ENCODE measurements around the gene PRKCE. TPM values are rescaled to one million over a fixed set of nuclear protein-coding genes. Genes with fewer than 3 reads are reported as not detected.
"Not testable (repeated sequence)": the region's sequence is repeated elsewhere in the genome, so short reads cannot be mapped to it uniquely, and the experiment has no call there.

PRKCE gene
- total and polyA plus RNA-seq, 3 donors from 2014 or later = 27.4 to 35.8 (median 33.1) TPM

DNA sequence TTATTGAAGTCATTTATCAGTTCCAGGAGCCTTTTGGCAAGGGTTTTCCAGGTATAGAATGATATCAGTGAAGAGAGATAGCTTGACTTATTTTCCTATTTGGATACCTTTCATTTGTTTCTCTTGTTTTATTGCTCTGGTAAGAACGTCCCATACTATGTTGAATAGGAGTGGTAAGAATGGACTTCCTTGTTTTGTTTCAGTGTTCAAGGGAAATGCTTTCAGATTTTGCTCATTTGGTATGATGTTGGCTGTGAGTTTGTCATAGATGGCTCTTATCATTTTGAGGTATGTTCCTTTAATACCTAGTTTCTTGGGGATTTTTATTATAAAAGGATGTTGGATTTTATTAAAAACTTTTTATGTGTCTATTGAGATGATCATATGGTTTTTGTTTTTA is 558.6 kb downstream of the PRKCE start:
- Histone ChIP-seq H3K36me3 (ENCODE audit: low read depth, missing control alignments) (no peaks in the 10 kb centered on the region), H3K4me1 (no peaks in the 10 kb centered on the region), H3K9me3 (no peaks in the 10 kb centered on the region), H3K4me3 (no peak overlapping the region), H3K27me3 (no peaks in the 10 kb centered on the region), H3K27ac (no peak overlapping the region)
- intact Hi-C loops (cut with DNase I; ENCODE audit: low total_unique reads) = no loop called here
- TF ChIP-seq, protein P1, sequence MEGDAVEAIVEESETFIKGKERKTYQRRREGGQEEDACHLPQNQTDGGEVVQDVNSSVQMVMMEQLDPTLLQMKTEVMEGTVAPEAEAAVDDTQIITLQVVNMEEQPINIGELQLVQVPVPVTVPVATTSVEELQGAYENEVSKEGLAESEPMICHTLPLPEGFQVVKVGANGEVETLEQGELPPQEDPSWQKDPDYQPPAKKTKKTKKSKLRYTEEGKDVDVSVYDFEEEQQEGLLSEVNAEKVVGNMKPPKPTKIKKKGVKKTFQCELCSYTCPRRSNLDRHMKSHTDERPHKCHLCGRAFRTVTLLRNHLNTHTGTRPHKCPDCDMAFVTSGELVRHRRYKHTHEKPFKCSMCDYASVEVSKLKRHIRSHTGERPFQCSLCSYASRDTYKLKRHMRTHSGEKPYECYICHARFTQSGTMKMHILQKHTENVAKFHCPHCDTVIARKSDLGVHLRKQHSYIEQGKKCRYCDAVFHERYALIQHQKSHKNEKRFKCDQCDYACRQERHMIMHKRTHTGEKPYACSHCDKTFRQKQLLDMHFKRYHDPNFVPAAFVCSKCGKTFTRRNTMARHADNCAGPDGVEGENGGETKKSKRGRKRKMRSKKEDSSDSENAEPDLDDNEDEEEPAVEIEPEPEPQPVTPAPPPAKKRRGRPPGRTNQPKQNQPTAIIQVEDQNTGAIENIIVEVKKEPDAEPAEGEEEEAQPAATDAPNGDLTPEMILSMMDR (IDR thresholded peaks at IDR 0.05) = no peak
- no peak for TF ChIP-seq POLR2A (IDR thresholded peaks at IDR 0.05)
- DNase-seq = no peak
- 69 to 70% methylated on average over 1 of the region's 1 CpG for WGBS, 2 donors

DNA sequence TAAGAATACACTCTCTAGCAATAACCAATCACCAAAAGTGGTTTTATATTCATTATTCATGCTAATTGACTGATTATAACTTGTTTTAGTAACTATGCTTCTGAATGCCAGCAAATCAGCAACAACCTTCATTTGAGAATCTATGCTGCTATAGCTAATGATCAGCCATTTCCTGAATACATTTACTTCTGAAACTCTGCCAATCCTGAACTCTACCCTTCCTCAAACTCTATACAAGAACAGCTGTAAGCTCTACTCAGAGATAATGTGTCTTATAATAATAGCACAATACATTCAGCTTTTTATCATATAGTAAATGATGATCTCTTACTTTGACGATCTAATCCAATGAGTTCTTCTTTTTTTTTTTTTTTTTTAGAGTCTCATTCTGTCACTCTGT is 560.0 kb downstream of the PRKCE start:
- Histone ChIP-seq H3K36me3 (ENCODE audit: low read depth, missing control alignments) (no peaks in the 10 kb centered on the region), H3K4me1 (no peaks in the 10 kb centered on the region), H3K4me3 (no peak overlapping the region), H3K27me3 (no peaks in the 10 kb centered on the region), H3K9me3 (no peaks in the 10 kb centered on the region), H3K27ac (no peak overlapping the region)
- no peak for DNase-seq
- intact Hi-C loops (cut with DNase I; ENCODE audit: low total_unique reads) = no loop called here
- 48 to 61% methylated on average over 1 of the region's 1 CpG for WGBS, 2 donors
- TF ChIP-seq, protein P1 (IDR thresholded peaks at IDR 0.05) = no peak
- TF ChIP-seq POLR2A (IDR thresholded peaks at IDR 0.05) = no peak

DNA sequence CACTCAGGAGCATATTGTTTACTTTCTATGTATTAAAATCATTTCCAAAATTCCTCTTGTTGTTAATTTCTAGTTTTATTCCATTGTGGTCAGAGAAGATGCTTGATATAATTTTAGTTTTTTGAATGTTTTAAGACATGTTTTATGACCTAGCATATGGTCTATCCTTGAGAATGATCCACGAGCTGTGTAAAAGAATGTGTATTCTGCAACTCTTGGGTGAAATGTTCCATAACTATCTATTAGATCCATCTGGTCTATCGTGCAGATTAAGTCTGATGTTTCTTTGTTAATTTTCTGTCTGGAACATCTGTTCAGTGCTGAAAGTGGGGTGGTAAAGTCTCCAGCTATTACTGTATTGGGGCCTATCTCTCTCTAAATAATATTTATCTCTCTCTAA is 562.4 kb downstream of the PRKCE start:
- no peak for DNase-seq
- no peaks in the 10 kb centered on the region for H3K36me3 ChIP-seq (ENCODE audit: low read depth, missing control alignments)
- no peaks in the 10 kb centered on the region for H3K27me3 ChIP-seq
- no peak for TF ChIP-seq POLR2A (IDR thresholded peaks at IDR 0.05)
- TF ChIP-seq, protein P1 (IDR thresholded peaks at IDR 0.05) = no peak
- no peaks in the 10 kb centered on the region for H3K9me3 ChIP-seq
- WGBS, 2 donors = 79 to 86% methylated on average over 2 of the region's 2 CpGs
- H3K4me1 ChIP-seq = no peaks in the 10 kb centered on the region
- intact Hi-C loops (cut with DNase I; ENCODE audit: low total_unique reads) = no loop called here
- no peak overlapping the region for H3K4me3 ChIP-seq
- no peak overlapping the region for H3K27ac ChIP-seq

DNA sequence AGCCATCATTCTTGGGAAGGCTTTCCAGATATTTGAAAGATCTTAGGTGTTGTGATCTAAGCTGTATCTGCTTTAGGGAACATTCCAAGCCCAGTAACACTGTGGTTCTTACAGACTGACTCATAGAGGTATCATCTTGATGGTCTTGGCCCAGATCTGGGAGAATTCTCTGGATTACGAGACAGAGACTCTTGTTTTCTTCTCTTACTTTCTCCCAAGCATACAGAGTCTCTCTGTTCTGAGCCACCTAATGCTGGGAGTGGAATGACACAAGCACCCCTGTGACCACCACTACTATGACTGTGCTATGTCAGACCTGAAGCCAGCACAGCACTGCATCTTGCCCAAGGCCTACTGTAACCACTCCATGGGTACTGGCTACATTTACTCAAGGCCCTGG is 564.7 kb downstream of the PRKCE start:
- no peaks in the 10 kb centered on the region for H3K9me3 ChIP-seq
- no peak overlapping the region for H3K27ac ChIP-seq
- no peak for DNase-seq
- intact Hi-C loops (cut with DNase I; ENCODE audit: low total_unique reads) = no loop called here
- H3K27me3 ChIP-seq = no peaks in the 10 kb centered on the region
- no peaks in the 10 kb centered on the region for H3K36me3 ChIP-seq (ENCODE audit: low read depth, missing control alignments)
- TF ChIP-seq, protein P1 (IDR thresholded peaks at IDR 0.05) = no peak
- no peak for TF ChIP-seq POLR2A (IDR thresholded peaks at IDR 0.05)
- no peaks in the 10 kb centered on the region for H3K4me1 ChIP-seq
- WGBS, 2 donors = 0% methylated on average over 1 of the region's 1 CpG; no CpG with 5 or more reads in 1 of the 2 donors
- H3K4me3 ChIP-seq = no peak overlapping the region

DNA sequence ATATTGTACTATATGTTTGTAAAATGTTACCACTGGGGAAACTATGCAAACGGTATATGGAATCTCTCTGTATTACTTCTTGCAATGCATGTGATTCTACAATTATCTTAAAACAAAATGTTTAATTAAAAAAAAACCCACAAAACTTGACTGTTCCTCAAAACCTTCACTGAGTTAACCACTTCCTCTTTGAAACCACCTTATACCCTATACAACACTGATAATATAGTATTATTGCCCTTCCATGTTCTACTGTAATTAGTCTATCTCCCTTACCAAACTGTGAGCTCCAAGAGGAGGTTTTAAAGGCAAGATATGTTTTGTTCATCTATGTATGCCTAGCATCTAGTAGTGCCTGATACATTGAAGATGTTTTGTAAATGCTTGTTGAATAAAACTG is 572.0 kb downstream of the PRKCE start:
- H3K4me1 ChIP-seq; H3K4me3 ChIP-seq; DNase-seq; H3K9me3 ChIP-seq; H3K27ac ChIP-seq; H3K27me3 ChIP-seq; H3K36me3 ChIP-seq (ENCODE audit: low read depth, missing control alignments); intact Hi-C loops (cut with DNase I; ENCODE audit: low total_unique reads): not testable (repeated sequence)
- WGBS, 2 donors = 82 to 91% methylated on average over 1 of the region's 1 CpG
